ENCODE data around the gene GOLGA6L10.
"Not testable (repeated sequence)": the region's sequence is repeated elsewhere in the genome, so short reads cannot be mapped to it uniquely, and the experiment has no call there.

Gene GOLGA6L10, protein sequence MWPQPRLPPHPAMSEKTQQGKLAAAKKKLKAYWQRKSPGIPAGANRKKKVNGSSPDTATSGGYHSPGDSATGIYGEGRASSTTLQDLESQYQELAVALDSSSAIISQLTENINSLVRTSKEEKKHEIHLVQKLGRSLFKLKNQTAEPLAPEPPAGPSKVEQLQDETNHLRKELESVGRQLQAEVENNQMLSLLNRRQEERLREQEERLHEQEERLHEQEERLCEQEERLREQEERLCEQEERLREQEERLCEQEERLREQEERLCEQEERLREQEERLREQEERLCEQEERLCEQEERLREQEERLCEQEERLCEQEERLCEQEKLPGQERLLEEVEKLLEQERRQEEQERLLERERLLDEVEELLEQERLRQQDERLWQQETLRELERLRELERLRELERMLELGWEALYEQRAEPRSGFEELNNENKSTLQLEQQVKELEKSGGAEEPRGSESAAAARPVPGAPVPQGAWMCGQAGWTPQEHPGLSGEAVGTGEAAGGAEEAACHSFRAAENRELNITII

DNA sequence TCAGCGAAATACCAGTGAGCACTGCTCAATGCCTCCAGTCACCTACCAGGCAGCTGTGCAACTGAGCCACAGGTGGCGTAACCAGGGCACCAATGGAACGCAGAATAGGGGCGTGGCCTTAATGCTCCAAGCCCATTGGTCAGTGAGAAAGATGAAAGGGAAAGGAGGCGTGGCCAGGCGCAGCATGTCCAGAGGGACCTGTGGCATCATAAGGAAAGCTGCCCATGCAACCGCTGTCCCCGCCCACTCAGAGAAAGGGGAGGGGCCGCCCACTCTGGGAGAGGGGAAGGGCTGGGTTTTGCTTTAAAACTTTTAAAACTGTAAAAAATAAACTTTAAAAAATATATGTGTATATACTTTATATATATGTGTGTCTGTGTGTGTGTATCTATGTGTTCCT, at the start of gene GOLGA6L10:
GOLGA6L10 (minus strand) TSS at position 101 of the 400 bp plus-strand sequence; CDS start at position 1, 100 bp downstream.
- ATAC-seq: not testable (repeated sequence)

DNA sequence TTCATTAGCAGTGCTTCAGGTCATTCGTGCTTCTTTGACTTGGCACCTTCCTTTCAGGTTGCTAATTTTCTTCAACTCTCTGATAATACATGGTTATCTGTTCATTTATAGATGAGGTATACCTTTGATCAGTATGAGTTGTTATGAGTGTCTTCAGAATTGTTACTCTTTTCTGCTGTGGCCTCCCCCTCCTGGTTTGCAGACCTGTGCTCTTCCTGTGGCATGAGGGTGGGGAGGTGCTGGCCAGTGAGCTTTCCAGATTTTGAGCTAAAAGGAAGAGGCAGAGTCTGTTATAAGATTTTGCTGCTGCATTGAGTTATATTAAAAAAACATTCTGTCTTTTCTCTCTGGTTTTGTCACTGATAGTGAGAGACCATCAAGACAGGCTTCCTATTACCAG, 49.5 kb upstream of the GOLGA6L10 start:
- TF ChIP-seq, protein P1, sequence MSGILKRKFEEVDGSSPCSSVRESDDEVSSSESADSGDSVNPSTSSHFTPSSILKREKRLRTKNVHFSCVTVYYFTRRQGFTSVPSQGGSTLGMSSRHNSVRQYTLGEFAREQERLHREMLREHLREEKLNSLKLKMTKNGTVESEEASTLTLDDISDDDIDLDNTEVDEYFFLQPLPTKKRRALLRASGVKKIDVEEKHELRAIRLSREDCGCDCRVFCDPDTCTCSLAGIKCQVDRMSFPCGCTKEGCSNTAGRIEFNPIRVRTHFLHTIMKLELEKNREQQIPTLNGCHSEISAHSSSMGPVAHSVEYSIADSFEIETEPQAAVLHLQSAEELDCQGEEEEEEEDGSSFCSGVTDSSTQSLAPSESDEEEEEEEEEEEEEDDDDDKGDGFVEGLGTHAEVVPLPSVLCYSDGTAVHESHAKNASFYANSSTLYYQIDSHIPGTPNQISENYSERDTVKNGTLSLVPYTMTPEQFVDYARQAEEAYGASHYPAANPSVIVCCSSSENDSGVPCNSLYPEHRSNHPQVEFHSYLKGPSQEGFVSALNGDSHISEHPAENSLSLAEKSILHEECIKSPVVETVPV (CRISPR knock-in tag; IDR thresholded peaks at IDR 0.05): no peak
- no peak for ATAC-seq

DNA sequence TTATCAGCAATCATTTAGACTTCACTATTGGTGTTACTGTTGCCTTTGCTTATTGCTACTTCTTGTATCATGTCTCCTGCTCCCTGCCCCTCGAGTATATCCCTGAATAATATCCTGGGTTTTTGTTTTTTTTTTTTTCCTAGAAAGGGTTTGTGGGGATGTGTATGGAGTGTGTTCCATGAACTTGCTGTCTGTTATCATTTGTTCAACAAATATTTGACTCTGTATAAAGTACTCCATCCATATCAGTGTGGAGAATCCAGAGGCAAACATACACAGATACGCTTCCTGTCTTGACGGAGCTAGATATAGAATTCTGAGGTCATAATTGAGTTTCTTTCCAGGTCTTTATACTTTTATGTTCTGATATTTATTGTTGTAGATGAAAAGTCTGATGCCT, 48.5 kb upstream of the GOLGA6L10 start:
- TF ChIP-seq RARB (CRISPR knock-in tag; IDR thresholded peaks at IDR 0.05) (no peak), CSDC2 (CRISPR knock-in tag; IDR thresholded peaks at IDR 0.05) (no peak), ISL1 (CRISPR knock-in tag; IDR thresholded peaks at IDR 0.05) (no peak)
- ATAC-seq: no peak

DNA sequence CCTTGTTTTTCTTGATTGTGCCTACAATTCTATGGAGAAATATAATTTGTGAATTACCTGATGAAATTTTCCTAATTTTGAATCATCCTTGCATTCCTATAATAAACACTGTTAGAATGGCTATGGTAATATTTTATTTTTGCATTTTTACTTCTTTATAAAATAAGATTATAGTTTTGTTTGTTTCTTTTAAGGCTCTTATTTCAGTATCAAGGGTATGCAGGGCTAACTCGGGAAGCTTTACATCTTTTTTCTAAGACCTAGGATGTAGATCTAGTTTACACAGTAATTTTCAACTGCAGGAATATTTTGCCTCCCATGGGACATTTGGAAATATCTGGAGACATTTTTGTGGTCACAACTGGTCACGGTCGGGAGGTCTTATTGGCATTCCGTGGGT, 46.5 kb upstream of the GOLGA6L10 start:
- ATAC-seq: not testable (repeated sequence)

DNA sequence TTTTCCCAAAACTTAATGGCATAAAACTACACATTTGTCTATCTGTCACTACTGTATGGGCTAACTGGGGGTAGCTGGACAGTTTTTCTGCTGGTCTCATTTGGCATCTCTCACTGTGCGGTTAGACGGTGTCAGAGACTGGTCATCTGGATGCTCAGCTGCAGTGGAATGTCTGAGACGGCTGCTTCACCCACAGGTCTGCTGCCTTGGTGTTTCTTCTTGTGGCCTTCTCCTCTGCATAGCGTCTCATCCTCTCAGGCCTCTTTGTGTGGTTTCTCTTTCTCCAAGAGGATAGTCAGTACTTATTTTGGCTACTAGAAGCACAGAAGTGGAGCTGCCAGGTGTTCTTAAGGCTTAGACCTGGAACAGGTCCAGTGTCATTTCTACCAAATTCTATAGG, 44.4 kb upstream of the GOLGA6L10 start:
- TF ChIP-seq, protein P1 (CRISPR knock-in tag; IDR thresholded peaks at IDR 0.05): no peak
- TF ChIP-seq ZNF565 (CRISPR knock-in tag; conservative IDR thresholded peaks at IDR 0.05; ENCODE audit: low read depth): no peak
- no peak for TF ChIP-seq RARB (CRISPR knock-in tag; IDR thresholded peaks at IDR 0.05)
- TF ChIP-seq TOX (CRISPR knock-in tag; IDR thresholded peaks at IDR 0.05; ENCODE audit: borderline replicate concordance): no peak
- TF ChIP-seq ZFP30 (CRISPR knock-in tag; IDR thresholded peaks at IDR 0.05): no peak
- TF ChIP-seq ZC3H10 (CRISPR knock-in tag; IDR thresholded peaks at IDR 0.05): no peak
- TF ChIP-seq TCF4 (CRISPR knock-in tag; IDR thresholded peaks at IDR 0.05; ENCODE audit: borderline replicate concordance): no peak
- no peak for TF ChIP-seq ZFP3 (CRISPR knock-in tag; IDR thresholded peaks at IDR 0.05)
- no peak for TF ChIP-seq GLIS3 (CRISPR knock-in tag; IDR thresholded peaks at IDR 0.05)
- TF ChIP-seq ISL1 (CRISPR knock-in tag; IDR thresholded peaks at IDR 0.05): no peak
- TF ChIP-seq, protein P2, sequence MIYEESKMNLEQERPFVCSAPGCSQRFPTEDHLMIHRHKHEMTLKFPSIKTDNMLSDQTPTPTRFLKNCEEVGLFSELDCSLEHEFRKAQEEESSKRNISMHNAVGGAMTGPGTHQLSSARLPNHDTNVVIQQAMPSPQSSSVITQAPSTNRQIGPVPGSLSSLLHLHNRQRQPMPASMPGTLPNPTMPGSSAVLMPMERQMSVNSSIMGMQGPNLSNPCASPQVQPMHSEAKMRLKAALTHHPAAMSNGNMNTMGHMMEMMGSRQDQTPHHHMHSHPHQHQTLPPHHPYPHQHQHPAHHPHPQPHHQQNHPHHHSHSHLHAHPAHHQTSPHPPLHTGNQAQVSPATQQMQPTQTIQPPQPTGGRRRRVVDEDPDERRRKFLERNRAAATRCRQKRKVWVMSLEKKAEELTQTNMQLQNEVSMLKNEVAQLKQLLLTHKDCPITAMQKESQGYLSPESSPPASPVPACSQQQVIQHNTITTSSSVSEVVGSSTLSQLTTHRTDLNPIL (CRISPR knock-in tag; IDR thresholded peaks at IDR 0.05; ENCODE audit: low read depth): no peak
- no peak for TF ChIP-seq OSR1 (CRISPR knock-in tag; IDR thresholded peaks at IDR 0.05)
- TF ChIP-seq PPARA (CRISPR knock-in tag; IDR thresholded peaks at IDR 0.05; ENCODE audit: borderline replicate concordance): no peak
- TF ChIP-seq BACH2 (CRISPR knock-in tag; IDR thresholded peaks at IDR 0.05; ENCODE audit: borderline replicate concordance): no peak
- TF ChIP-seq ARNTL (CRISPR knock-in tag; IDR thresholded peaks at IDR 0.05; ENCODE audit: borderline replicate concordance, low read depth): no peak
- TF ChIP-seq, protein P3, sequence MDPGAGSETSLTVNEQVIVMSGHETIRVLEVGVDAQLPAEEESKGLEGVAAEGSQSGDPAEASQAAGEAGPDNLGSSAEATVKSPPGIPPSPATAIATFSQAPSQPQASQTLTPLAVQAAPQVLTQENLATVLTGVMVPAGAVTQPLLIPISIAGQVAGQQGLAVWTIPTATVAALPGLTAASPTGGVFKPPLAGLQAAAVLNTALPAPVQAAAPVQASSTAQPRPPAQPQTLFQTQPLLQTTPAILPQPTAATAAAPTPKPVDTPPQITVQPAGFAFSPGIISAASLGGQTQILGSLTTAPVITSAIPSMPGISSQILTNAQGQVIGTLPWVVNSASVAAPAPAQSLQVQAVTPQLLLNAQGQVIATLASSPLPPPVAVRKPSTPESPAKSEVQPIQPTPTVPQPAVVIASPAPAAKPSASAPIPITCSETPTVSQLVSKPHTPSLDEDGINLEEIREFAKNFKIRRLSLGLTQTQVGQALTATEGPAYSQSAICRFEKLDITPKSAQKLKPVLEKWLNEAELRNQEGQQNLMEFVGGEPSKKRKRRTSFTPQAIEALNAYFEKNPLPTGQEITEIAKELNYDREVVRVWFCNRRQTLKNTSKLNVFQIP (CRISPR knock-in tag; IDR thresholded peaks at IDR 0.05; ENCODE audit: borderline replicate concordance, low read depth): no peak
- TF ChIP-seq ESRRG (CRISPR knock-in tag; IDR thresholded peaks at IDR 0.05): no peak
- ATAC-seq: no peak

DNA sequence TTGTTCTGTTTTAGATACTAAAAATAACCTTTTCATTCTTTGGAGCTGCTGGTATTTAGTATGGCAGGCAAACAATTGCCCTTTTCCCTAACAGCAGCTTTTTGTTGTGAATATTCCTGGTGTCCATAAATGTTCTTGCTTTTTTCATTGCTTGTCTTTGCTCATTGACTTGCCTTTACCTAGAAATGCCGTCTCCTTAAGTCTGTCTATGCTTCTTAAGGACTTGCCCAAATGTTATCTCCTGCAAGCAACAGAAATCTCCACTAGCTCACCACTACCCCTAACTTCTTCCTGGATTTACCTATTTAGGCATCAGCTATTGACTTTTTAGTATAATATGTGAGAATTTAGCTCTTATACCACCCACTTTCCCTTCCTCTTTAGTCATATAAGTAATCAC, 42.8 kb upstream of the GOLGA6L10 start:
- not testable (repeated sequence) for ATAC-seq

DNA sequence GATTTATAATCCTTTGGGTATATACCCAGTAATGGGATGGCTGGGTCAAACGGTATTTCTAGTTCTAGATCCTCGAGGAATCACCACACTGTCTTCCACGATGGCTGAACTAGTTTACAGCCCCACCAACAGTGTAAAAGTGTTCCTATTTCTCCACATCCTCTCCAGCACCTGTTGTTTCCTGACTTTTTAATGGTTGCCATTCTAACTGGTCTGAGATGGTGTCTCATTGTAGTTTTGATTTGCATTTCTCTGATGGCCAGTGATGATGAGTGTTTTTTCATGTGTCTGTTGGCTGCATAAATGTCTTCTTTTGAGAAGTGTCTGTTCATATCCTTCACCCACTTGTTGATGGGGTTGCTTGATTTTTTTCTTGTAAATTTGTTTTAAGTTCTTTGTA, 40.9 kb upstream of the GOLGA6L10 start:
- ATAC-seq: not testable (repeated sequence)

DNA sequence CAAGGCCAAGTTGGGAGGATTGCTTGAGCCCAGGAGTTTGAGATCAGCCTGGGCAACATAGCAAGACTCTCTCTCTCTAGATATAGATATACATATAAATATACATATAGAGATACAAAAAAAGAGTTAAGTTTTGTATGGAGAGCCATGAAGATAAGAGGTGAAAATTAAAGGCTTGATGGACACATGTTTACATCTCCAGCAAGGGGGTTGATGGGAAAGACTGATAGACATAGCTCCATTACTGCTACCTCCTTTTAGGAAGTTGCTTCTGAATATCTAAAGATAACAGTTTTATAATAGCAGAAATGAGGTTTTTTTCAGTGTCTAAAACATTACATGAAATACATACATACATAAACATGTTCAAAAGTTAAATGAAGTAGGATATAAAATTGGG, 37.9 kb upstream of the GOLGA6L10 start:
- ATAC-seq: not testable (repeated sequence)

DNA sequence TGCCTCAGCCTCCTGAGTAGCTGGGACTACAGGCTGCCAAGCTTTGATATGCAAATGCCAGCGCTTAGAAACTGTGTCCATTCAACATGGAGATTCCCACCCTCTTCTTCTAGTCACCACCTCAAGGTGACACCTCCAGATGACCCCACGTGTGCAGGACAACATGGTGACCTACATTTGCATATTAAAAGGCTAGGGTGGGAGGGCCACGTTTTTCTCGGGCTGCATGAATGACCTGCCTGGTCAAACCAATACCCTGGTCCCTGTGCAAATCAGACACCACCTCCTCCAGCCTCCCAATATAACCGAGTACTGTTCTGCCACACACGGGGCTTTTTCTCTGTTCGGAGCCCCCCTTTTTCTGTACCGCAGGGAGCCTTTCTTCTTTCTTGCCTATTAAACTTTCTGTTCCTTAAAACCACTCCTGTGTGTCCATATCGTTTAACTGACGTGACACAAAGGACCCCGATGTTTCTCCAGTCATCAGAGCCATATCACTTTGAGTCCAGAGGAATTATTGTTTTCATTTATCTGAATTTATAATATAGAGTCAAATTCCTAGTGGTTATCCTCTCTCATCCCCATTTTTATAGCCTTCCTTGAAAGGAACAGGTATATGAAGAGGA, 32.2 kb upstream of the GOLGA6L10 start:
- not testable (repeated sequence) for ATAC-seq

DNA sequence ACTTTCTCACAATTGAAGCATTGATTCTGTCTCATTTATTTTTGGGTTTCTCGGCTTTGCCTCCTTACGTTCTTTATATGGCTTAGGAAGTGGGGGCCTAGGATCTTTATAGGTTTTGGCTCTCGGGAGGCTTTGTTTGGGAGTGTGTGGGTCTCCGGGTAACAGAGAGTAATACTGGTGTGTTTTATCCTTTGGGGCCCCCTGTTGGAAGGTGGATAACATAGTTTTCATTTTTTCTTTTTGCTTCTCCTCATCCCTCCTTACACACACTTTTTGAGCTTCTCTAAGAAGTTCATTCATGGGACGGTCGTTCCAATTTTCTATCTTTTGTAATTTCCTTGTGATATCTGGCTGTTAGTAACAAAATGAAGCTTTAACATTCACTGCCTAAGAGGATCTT, 30.3 kb upstream of the GOLGA6L10 start:
- not testable (repeated sequence) for ATAC-seq

DNA sequence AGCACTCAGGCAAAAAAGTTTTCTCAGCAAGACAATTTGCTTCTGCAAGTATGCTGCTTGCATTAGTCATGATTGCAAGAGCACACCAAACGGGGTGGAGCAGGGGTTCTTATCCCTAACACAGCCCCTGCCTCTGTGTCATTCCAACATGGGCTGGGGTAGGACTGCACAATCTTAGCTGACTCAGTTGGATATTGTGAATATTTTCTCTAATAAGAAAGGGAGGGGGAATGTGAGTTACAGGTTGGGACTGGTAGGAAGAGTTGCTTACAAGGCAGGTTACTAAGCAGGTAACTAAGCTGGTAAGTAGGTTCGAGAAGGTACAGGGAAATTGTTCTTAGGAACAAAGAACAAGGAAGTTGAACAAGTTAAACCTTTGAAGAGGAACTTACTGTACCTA, 24.4 kb upstream of the GOLGA6L10 start:
- ATAC-seq: not testable (repeated sequence)

Data from SK-N-SH treated with all-trans-retinoic acid at 6 μM for 48 hours (cell line).